HG02938 (cell line): ENCODE results near the gene CLDN4.
"Not testable (repeated sequence)": the region's sequence is repeated elsewhere in the genome, so short reads cannot be mapped to it uniquely, and the experiment has no call there.

Experiments used
- ATAC-seq: cut with Tn5 transposase; IDR thresholded peaks from one replicate; pipeline ENCODE4 v1.9.1; 2021; ENCODE audit warnings: mild to moderate bottlenecking, moderate library complexity; ENCODE audit not compliant: unreplicated experiment

CLDN4 gene, protein sequence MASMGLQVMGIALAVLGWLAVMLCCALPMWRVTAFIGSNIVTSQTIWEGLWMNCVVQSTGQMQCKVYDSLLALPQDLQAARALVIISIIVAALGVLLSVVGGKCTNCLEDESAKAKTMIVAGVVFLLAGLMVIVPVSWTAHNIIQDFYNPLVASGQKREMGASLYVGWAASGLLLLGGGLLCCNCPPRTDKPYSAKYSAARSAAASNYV

DNA sequence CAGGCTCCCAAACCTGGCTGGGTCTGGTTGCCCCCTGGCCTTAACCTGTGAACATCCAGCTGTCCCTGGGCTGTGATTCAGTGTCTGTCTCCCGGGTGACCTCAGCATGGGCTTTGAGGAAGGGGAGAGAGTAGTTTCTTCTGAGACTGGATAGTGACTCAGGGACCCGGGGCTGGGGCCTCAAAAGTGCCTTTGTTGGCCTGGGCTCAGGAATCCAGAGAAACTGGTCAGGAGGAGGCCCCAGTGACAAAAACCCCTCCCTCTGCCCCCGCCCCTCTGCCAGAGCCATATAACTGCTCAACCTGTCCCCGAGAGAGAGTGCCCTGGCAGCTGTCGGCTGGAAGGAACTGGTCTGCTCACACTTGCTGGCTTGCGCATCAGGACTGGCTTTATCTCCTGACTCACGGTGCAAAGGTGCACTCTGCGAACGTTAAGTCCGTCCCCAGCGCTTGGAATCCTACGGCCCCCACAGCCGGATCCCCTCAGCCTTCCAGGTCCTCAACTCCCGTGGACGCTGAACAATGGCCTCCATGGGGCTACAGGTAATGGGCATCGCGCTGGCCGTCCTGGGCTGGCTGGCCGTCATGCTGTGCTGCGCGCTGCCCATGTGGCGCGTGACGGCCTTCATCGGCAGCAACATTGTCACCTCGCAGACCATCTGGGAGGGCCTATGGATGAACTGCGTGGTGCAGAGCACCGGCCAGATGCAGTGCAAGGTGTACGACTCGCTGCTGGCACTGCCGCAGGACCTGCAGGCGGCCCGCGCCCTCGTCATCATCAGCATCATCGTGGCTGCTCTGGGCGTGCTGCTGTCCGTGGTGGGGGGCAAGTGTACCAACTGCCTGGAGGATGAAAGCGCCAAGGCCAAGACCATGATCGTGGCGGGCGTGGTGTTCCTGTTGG is at the start of gene CLDN4:
Gene CLDN4 (plus strand): TSS at position 316 of the 903 bp plus-strand sequence. CDS start 206 bp downstream, at position 522.
- no peak for ATAC-seq

DNA sequence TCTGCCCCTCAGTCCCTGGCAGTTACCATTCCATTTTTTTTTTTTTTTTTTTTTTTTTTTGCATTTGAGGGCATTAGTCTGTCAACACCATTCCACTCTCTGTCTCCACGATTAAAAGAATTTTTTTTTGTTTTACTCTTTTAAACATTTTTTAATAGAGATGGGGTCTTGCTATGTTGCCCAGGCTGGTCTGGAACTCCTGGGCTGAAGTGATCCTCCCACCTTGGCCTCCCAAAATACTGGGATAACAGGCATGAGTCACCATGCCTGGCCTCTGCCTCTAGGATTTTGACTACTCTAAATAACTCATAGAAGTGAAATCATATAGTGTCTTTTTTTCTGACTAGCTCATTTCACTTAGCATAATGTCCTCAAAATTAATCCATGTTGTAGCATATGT is 44.2 kb upstream of the CLDN4 start:
- ATAC-seq = no peak

DNA sequence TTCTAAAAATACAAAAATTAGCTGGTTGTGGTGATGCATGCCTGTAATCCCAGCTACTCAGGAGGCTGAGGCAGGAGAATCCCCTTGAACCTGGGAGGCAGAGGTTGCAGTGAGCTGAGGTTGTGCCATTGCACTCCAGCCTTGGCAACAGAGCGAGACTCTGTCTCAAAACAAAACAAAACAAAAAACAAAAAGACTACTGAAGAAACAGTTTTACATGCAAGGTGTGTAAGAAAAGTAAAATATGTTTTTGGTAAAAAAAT is 43.1 kb upstream of the CLDN4 start:
- ATAC-seq = not testable (repeated sequence)

DNA sequence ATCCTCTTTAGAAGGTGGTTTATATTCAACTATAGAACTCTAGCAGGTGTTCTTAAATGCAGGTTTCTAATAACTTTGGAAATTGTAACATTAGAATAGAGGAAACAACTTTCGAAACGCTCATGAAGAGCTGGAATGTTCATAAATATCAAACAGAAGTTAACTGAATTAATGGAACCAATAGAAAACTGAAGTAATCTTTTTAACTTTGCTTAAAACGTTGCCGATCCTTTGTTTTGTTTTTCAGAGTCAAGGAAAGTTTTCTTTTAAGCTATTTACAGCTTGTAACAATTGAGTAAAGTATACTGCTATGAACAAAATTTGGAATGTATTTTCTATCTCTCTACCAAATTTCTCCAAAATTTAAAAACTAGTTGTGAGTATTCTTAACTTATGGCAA is 41.7 kb upstream of the CLDN4 start:
- no peak for ATAC-seq

DNA sequence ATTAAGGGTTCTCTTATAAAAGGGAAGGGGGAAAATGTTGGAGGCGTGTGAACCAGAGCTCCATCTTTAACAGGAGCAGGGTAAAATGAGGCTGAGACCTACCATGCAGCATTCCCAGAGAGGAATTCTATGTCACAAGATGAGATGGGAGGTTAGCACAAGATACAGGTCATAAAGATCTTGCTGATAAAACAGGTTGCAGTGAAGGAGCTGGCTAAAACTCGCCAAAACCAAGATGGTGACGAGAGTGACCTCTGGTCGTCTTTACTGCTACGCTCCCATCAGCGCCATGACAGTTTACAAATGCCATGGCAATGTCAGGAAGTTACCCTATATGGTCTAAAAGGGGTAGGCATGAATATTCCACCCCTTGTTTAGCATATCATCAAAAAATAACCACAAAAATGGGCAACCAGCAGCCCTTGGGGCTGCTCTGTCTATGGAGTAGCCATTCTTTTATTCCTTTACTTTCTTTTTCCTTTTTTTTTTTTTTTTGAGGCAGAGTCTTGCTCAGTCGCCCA is 39.6 kb upstream of the CLDN4 start:
- ATAC-seq = not testable (repeated sequence)

DNA sequence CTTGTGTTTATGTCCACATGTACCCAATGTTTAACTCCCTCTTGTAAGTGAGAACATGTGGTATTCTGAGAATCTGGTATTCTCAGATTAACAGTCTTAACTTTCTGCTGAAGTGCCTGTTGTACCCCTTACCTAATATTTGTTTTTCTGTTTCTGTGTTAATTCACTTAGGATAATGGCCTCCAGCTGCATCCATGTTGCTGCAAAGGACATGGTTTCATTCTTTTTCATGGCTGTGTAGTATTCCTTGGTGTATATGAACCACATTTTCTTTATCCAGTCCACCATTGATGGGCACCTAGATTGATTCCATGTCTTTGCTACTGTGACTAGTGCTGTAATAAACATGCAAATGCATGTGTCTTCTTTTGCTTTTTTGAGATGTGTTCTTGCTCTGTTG is 35.6 kb upstream of the CLDN4 start:
- not testable (repeated sequence) for ATAC-seq

DNA sequence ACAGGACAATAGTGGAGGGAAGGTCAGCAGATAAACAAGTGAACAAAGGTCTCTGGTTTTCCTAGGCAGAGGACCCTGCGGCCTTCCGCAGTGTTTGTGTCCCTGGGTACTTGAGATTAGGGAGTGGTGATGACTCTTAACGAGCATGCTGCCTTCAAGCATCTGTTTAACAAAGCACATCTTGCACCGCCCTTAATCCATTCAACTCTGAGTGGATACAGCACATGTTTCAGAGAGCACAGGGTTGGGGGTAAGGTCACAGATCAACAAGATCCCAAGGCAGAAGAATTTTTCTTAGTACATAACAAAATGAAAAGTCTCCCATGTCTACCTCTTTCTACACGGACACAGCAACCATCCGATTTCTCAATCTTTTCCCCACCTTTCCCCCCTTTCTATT is 34.1 kb upstream of the CLDN4 start:
- ATAC-seq = not testable (repeated sequence)

DNA sequence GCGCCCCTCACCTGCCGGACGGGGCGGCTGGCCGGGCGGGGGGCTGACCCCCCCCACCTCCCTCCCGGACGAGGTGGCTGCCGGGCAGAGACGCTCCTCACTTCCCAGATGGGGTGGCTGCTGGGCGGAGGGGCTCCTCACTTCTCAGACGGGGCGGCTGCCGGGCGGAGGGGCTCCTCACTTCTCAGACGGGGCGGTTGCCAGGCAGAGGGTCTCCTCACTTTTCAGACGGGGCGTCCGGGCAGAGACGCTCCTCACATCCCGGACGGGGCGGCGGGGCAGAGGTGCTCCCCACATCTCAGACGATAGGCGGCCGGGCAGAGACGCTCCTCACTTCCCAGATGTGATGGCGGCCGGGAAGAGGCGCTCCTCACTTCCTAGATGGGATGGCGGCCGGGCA is 33.6 kb upstream of the CLDN4 start:
- ATAC-seq = not testable (repeated sequence)

DNA sequence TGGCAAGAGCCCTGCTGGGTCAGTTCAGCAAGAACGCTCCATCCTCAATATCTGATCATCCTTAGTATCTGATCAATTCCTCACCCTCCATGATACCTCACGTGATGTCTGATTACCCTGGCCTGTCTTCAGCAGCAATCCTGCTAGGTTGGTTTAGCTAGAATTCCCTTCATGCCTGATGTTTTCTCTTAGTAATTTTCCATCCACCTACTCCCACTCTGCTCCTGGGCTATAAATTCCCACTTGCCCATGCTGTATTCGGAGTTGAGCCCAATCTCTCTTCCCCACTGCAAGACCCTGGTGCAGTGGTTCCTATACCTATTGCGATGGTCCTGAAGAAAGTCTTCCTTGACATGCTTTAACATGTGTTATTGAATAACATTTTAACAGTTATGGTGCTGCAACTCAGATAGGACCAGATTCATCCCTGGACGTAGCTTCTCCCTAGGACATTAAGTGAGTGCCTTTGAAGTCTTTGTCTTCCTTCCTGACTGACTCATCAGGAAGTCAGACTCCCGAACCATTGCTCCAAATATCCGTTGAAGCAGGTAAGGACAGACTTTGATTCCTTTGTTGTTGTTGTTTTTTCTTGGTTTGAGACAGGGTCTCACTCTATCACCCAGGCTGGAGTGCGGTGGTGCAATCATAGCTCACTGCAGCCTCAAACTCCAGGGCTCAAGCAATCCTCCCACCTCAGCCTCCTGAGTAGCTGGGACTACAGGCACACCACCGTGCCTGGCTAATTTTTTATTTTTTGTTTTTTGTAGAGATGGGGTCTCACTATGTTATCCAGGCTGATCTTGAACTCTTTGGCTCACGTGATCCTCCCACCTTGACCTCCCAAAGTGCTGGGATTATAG is 31.3 kb upstream of the CLDN4 start:
- ATAC-seq = no peak

DNA sequence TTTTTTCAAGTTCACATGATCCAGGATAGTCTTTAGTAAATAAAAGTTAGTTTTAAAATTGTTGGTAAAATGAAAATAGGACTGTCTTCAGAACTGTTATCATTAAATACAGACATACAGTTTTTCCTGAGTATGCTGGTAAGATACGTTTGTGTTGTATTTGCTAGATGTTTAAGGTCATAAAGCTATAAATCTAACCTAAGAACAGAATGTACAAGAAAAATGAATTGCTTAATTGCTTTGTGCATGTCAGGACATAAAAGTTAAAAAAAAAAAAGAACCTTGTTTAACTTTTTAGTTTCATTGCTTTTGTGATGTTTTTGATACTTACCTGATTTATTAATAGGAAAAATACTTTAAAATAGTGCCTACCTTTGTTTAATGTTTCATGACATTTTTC is 29.2 kb upstream of the CLDN4 start:
- no peak for ATAC-seq

DNA sequence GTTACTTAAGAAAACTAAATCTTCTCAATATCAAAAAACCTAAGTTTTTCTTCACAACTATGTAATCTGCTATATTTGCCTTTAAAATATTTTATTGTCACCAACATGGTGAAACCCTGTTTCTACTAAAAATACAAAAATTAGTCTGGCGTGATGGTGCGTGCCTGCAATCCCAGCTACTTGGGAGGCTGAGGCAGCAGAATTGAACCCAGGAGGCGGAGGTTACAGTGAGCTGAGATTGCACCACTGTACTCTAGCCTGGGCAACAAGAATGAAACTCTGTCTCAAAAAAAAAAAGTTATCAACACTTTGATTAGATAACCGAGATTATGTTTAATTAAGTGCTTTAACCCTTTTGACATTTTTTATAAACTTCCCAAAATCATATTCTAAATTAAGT is 28.3 kb upstream of the CLDN4 start:
- ATAC-seq = no peak

DNA sequence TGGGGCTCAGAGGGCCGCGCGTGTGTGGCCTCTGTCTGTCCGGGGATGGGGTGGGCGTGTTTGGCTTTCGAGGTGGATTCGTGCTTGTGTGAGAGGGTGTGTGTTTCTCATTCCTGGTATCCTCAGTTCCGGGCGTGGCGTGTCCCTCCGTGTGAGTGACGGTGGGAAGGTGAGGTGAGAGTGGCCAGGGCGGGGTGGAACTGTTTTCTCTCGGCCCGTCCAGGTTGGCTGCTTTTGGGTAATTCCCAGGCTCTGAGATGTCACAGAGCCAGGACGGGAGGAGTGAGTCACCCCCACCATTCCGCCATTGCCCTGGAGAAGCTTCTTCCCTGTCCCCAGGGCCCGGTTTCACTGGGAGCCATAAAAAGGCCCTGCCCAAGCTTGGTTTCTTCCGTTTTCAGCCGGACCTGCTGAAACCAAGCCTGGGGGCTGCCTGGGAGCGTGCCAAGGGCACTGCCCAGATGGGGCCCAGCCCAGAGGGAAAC is 21.3 kb upstream of the CLDN4 start:
- no peak for ATAC-seq

DNA sequence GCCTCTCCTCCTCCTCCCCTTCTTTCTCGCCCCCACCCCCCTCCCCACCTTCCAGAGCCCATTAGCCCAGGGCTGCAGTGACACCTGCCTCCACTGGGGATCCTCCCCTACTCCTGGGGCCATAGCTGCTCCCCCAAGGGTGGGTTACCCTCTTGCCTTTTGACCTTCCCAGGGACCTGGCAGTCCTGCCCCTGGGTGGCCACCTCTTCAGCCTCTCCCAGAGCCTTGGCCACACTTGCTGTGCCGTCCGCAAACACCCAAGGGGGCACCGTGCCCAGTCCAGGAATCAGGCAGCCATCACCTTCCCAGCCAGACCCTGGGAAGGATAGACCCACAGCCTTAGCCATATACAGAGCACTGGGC is 19.8 kb upstream of the CLDN4 start:
- ATAC-seq = no peak

DNA sequence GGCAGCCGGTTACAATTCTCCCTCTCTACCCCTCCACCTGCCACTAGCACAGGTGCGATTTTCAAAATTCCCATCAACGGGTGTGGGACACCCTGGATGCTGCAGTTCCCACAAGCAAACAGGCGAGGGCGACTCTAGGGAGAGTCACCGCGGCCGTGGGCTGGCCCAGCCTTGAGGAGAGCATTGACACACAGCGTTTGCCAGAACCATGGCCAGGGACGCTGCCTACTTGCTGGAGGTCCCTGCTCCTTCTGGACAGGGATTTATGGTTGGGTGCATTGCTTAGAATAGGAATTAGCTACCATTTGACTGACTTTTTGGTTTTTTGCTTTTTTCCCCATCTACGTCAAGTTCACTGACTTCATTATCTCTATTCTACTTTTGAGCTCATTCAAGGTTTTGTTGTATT is 19.0 kb upstream of the CLDN4 start:
- no peak for ATAC-seq

DNA sequence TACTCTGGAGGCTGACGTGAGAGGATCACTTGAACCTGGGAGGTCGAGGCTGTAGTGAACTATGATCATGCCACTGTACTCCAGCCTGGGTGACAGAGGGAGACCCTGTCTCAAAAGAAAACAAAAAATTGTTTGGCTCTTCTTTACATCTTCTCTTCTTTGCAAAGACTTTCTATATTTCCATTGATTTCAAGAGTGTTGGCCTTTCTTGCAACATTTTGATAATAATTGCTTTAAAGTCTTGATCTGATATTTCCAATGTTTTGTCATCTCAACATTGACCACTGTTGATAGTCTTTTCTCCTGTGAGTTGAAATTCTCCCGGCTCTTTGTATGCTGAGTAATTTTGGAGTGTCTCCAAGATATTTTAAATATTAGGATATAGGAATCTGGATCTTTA is 17.8 kb upstream of the CLDN4 start:
- ATAC-seq = no peak

DNA sequence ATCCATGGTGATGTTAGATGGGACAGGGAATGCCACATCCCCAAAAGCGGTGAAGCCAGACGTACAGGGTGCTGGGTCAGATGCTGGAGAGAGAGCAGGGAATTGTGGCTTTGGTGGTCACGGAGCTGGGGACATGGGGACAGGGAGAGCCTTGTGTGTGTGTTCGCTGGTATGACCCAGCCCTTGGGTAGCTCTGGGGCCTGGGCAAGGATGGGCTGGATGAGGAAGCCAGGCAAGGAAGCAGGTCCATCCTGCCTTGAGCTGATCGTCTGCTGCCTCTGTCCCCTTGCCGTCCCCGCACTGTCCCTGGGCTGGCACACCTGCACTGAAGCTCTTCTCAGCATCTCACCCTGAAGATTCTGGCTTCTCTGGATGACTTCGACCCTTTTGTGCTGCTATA is 15.4 kb upstream of the CLDN4 start:
- no peak for ATAC-seq

DNA sequence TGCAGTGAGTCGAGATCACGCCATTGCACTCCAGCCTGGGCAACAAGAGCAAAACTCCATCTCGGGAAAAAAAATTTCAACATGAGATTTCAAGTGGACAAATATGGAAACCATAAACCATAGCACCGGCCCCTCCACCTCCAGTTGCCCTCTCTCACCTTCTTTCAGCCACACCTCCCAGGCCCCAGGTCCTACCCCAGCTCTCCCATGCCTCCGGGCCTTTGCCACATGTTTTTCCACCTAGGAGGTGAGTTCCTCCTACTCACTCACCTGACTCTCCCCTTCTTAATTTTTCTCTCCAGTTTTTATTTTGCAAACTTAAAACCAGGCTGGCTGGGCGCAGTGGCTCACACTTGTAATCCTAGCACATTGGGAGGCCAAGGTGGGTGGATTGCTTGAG is 13.7 kb upstream of the CLDN4 start:
- ATAC-seq = no peak

DNA sequence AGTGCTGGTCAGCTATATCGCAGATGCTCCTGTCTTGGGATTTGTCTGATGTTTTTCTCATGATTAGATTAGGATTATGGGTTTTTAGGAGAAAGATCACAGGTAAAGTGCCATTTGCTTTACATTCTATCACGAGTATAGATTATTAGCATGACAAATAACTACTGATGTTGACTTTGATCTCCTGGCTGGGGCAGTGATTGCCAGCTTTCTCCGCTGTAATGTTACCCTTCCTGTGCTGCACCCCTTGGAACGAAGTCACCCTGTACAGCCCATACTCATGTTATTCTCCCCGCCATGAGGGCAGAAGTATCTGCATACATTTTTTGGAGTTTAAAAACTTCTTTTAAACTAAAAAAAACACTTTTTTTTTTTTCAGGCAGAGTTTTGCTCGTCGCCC is 10.8 kb upstream of the CLDN4 start:
- ATAC-seq = no peak

DNA sequence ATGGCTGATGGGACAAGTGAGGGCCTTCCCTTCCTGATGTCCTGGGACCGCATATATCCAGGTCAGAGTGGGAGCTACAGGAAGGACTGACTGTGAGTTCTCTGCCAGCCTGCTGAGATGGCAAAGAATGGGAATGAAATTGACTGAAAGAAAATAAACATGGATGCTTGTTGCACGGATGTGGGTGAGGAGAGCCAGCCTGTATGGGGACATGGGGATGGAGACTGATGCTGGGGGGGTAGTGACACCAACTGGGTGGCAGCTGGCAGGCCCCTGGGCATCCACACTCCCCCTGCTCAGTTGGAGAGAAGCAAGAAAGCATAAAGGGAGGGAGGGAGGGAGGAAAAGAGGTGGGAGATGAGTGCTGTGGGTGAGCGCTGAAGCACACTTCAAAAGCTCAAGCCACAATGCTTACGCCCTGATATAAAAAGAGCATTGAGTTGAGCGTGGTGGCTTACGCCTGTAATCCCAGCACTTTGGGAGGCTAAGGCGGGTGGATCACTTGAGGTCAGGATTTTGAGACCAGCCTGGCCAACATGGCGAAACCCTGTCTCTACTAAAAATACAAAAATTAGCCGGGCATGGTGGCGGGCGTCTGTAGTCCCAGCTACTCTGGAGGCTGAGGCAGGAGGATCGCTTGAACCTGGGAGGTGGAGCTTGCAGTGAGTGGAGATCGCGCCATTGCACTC is 9.1 kb upstream of the CLDN4 start:
- ATAC-seq = not testable (repeated sequence)

DNA sequence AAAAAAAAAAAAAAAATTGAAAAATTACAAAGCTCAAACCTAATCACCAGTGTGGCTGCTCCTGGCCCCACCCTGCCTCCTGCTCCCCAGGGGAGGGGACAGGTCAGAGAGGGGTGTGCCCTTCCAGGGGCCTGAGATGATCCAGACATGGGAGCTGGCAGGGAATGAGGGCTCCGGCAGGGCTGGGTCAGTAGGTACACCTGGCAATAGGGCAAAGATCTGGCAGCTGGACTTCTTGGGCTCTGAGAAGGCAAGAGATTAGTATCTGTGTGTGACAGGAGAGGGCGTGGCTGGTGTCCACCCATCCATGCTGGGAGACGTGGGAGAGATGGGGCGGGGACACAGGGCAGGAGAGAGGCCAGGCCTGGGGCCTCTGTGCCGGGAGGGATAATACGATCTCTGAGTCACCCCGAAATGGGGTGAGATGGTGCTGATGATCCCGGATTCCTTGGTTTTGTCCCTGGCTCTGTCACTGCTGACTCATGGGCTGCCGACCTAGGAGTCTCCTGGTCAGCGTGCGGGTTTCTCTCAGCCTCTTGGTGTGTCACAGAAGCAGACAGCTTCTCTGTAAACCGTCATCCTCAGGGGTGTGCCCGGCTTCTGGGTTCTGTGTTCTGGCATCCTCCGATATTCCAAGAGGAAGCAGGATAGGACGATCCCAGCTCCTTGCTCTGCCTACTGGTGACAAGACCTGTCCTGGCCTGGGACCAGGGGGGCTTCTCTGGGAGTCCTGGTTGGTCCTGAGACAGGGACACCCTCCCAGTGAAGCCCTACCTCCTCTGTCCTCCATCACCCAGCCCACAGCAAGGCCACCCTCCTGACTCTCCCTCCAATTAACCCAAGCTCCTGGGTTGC is 8.2 kb upstream of the CLDN4 start:
- ATAC-seq = no peak
